COLO668 (cell line): ENCODE data around the gene CCIN.
A peak's percentile ranks its signal among the peaks of the same experiment; 100 is the strongest.

Source experiments
- DNase-seq: peaks from one replicate; lab custom pipeline; 2025; ENCODE audit not compliant: unreplicated experiment; lab: John Stamatoyannopoulos, UW

CCIN gene

DNA sequence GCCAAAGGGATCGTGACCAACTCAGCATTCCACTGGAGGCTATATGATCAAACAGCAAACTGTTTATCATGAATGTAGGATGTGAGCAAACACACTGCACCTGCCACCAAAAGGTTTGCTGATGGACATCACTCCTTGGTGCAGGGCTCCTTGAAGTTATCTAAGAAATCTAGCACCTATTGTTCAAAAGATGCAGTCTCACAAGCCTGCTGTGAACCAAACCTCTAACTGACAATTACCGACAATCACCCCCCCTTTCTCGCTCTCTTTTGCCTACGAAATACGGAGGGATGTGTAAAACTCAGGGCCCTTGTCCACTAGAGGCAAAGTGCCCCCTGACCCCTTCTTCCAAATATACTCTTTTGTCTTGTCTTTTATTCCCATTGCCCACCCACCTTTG lies 19.0 kb downstream of the CCIN start:
- DNase-seq = no peak

DNA sequence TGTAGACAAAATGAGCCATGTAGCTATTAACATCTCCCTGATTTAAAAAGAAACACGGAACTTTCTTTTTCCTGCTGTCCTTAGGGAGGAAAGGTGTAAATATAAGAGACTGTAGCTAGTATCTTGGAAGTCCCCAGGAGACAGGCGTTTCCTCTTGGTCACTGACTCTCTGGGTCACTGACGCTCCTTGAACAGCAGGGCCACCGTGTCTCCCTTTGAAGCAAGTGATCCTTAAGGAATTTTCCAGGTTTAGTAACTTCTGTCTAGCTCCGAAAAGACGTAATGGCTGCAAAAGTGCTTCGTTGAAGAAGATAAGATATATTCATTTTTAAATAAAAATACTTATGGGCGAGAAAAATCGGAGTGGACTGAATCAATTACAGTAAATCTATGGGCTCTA lies 20.8 kb downstream of the CCIN start:
- no peak for DNase-seq

GRCh38 chr9:36190388-36191289 lies 21.5 kb downstream of the CCIN start, which contains the start of gene CLTA:
Gene CLTA (plus strand): TSS chr9:36190921. CDS start chr9:36191057, 136 bp downstream.
- peak; percentile 95 for DNase-seq

DNA sequence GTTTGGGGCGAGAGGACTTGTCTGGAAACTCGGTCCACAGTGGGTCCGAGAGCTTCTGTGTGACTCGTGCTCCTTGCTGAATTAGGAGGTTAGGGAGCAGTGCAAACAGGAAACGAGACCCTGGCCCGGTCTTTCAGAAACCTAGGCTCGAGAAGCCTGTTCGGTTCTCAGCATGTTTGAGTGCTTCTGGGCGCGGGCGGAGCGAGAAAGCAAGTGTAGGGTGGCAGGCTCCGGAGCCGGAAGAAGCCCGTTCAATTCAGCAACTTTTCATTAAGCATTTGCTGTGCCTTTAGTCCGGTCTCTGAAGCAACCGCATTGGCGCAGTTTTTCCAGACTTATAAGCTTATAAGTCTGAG lies 22.1 kb downstream of the CCIN start:
- DNase-seq = peak; percentile 29

- no peak for DNase-seq
These were observed 22.5 kb downstream of the CCIN start for GRCh38 chr9:36191686-36192085.

GRCh38 chr9:36192196-36192595 lies 23.0 kb downstream of the CCIN start:
- DNase-seq = no peak

DNA sequence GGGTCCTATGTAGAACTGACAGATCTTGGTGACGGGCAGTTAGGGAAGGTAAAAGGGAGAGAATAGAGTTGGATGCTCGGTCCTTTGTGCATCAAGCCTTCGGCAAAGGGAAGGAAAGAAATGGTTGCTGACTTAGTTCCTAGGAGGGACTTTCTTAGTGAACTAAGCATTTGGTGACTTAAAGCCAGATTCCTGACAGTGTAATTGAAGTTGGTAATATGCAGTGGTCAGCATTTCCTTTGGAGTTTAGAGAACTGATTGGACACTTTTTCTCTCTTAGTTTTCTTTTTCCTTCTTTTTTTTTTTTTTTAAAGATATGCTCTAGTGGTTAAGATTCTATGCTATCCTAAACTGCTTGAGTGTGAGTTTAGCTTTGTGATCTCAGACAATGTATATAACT lies 23.8 kb downstream of the CCIN start:
- no peak for DNase-seq

- DNase-seq = no peak
These were observed 25.3 kb downstream of the CCIN start for GRCh38 chr9:36194326-36195000.

DNA sequence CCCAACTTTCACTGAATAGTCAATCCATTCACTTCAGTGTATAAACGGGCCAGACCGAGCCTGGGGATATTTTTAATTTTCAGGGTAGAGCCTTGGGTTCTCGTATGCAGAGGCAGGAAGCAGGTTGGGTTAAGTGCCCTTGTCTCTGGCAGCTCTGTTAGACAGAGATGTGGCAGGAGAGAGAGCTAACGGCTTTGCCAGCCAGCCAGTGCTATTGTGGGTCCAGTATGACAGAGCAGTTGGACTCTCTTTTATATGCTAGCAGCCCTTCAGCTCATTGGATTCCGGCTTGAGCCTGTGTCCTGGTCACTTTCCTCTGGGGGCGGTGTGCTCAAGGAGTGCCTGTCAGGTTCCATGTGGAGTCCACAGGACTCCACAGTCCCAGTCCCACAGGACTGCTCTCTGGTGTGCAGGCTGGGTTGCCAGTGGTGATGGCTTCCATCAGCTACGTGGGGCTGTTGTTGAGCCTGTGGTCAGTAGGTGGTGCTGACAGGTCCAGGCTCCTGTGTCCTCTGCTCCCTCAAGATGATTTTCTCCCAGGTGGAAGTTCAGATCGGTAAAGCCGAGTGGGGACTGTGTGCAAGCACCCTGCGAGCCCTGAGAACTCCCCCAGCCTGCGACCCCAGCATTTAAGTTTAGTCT lies 35.8 kb downstream of the CCIN start:
- DNase-seq = no peak

DNA sequence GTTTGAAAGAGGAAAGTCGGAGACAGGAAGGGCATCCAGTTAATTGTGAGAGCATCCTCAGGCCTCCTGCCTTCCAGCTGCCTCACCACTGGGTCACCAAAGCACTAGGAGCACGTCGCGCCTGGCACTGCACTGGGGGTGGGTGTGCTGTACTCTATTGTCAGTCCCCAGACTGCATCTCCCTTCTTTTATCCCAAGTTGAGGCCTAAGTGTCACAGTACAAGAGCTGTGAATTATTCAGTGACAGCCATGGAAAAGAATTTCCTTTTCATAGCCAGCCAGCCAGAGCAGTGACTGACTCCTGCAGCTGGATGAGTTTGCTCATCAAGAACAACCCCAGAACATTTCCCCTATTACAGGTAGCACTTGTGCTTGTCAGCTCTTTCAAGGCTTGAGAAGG lies 37.8 kb downstream of the CCIN start:
- no peak for DNase-seq

- DNase-seq = no peak
These were observed 38.4 kb downstream of the CCIN start for GRCh38 chr9:36207546-36208012.

- no peak for DNase-seq
These were observed 39.5 kb downstream of the CCIN start for GRCh38 chr9:36208521-36209253.

DNA sequence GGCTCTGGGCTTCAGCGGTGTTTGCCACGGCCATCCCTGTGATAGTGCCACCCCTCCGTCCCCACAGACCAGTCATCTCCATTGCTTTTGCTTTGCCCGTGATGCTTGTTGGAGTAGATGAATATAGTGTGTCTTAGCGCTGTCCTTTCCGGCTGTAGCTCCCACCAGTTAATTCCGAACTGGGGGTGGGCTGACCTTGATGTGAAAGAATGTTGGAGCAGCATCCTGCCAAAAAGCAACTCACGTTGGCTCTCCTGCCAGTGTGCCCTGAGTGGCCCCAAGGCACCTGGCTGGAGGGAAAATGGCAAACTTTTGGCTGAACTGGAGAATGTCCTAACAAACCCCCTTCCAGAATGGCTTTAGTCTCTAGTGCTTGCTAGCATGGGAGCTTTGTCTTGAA lies 41.5 kb downstream of the CCIN start:
- DNase-seq = no peak

DNA sequence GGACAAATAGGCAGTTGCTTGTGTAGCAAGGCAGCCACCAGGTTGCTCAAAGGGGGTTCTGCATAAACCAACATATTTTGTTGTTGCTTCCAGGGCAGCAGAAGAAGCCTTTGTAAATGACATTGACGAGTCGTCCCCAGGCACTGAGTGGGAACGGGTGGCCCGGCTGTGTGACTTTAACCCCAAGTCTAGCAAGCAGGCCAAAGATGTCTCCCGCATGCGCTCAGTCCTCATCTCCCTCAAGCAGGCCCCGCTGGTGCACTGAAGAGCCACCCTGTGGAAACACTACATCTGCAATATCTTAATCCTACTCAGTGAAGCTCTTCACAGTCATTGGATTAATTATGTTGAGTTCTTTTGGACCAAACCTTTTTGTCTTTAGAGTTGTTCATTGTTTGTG lies 42.3 kb downstream of the CCIN start:
- no peak for DNase-seq

GRCh38 chr9:36213387-36213786 lies 44.2 kb downstream of the CCIN start:
- no peak for DNase-seq

GRCh38 chr9:36213989-36214388 lies 44.8 kb downstream of the CCIN start:
- no peak for DNase-seq

DNA sequence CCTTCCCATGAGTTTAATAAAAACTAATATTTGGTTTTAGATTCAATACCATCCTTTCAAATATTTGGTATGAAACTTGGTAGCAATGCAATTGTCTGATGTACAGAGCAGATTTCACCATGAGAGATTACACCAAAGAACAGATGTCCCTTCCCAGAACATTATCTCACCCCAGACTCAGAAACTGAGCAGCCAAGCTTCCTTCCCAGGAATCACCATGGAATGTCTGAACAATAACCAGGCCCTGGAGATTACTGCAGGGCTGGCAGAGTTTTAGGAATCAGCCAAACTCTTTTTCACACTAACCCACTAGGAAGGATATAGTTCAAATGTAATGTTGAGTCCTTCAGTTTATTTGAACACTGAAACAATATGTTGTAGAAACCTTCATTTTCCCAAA lies 45.4 kb downstream of the CCIN start:
- no peak for DNase-seq

GRCh38 chr9:36217256-36217968 lies 48.2 kb downstream of the CCIN start:
- DNase-seq = no peak

DNA sequence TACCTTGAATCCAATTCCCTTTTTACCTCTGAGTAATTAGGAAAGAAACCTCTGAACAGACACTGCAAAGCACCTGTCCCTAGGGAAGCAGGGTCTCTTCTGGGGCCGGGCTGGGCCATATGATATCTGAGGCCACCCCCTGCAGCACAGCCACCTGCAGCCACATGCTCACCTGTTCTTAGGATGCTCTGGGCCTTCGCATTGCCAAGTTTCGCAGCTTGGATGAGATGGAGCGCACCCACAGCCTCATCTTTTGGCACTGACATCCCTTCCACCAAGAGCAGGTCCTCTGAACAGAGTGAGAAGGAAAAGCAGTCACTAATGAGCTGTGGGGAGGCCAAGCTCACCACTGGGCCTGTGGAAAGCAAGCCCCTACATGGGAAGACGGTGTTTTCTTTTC lies 48.8 kb downstream of the CCIN start:
- DNase-seq = no peak

GRCh38 chr9:36218411-36218901 lies 49.3 kb downstream of the CCIN start:
- DNase-seq = no peak
